Neural cell (in vitro differentiated cells): ENCODE results near the gene AS3MT. TPM values are rescaled to one million over a fixed set of nuclear protein-coding genes. Genes with fewer than 3 reads are reported as not detected.

Source experiments
- H2AFZ ChIP-seq: fragments of 200-600, 300-800 bp; sonication (generic), shearing (Covaris generic); 2 replicates; pipeline ENCODE4 v1.6.0; 2014; ENCODE audit warnings: low read depth, mild to moderate bottlenecking, antibody characterized with exemption, low read length, moderate library complexity
- H3F3A ChIP-seq: fragments of 200-600 bp; shearing (Covaris generic); 2 replicates; pipeline ENCODE4 v1.6.1; 2016; ENCODE audit warnings: mild to moderate bottlenecking, moderate library complexity, mixed read lengths, antibody characterized with exemption, low read length; ENCODE audit not compliant: insufficient read depth, poor library complexity, severe bottlenecking
- H3K27ac ChIP-seq: fragments of 200-600, 300-800 bp; sonication (generic), shearing (Covaris generic); 2 replicates; pipeline ENCODE4 v1.5.1; 2014; ENCODE audit warnings: mild to moderate bottlenecking, low read length, moderate library complexity
- H3K27me3 ChIP-seq: fragments of 300-800, 200-600 bp; sonication (generic), shearing (Covaris generic); 2 replicates; pipeline ENCODE4 v1.6.0; 2014; ENCODE audit warnings: mild to moderate bottlenecking, low read depth, low read length, moderate library complexity; ENCODE audit not compliant: insufficient read depth
- H3K36me3 ChIP-seq: fragments of 300-800, 200-600 bp; sonication (generic), shearing (Covaris generic); 2 replicates; pipeline ENCODE4 v1.5.1; 2014; ENCODE audit warnings: mild to moderate bottlenecking, antibody characterized with exemption, low read length, moderate library complexity; ENCODE audit not compliant: insufficient read depth
- H3K4me2 ChIP-seq: fragments of 300-800, 200-600 bp; sonication (generic), shearing (Covaris generic); 2 replicates; pipeline ENCODE4 v1.6.0; 2014; ENCODE audit warnings: mild to moderate bottlenecking, low read length
- H3K4me3 ChIP-seq: fragments of 300-800, 200-600 bp; sonication (generic), shearing (Covaris generic); 2 replicates; pipeline ENCODE4 v1.5.1; 2014; ENCODE audit warnings: mild to moderate bottlenecking, low read length, moderate library complexity
- H3K79me2 ChIP-seq: fragments of 200-600 bp; shearing (Covaris generic); replicated peaks from 2 replicates; pipeline ENCODE4 v1.6.0; 2014; ENCODE audit warnings: mild to moderate bottlenecking, low read length, moderate library complexity; ENCODE audit not compliant: insufficient read depth
- H3K9ac ChIP-seq: fragments of 300-800, 200-600 bp; sonication (generic), shearing (Covaris generic); 2 replicates; pipeline ENCODE4 v1.6.1; 2016; ENCODE audit warnings: mild to moderate bottlenecking, low read length, mixed read lengths
- H3K9me2 ChIP-seq: fragments of 200-600 bp; shearing (Covaris generic); 2 replicates; pipeline ENCODE4 v1.6.1; 2016; ENCODE audit warnings: mild to moderate bottlenecking, low read length, mixed read lengths; ENCODE audit not compliant: insufficient read depth
- H3K9me3 ChIP-seq: fragments of 200-600, 300-800 bp; sonication (generic), shearing (Covaris generic); 2 replicates; pipeline ENCODE4 v1.6.1; 2016; ENCODE audit warnings: mild to moderate bottlenecking, mixed run types, low read length, moderate library complexity, mixed read lengths
- H4K20me1 ChIP-seq: fragments of 200-600 bp; shearing (Covaris generic); 2 replicates; pipeline ENCODE4 v1.6.1; 2016; ENCODE audit warnings: mild to moderate bottlenecking, mixed run types; ENCODE audit not compliant: insufficient read depth
- CTCF ChIP-seq: fragments of 450-650 bp; IDR thresholded peaks from 2 replicates; pipeline ENCODE4 v1.5.1; 2014; ENCODE audit warnings: antibody characterized with exemption, mild to moderate bottlenecking, moderate library complexity; ENCODE audit not compliant: poor library complexity, severe bottlenecking
- EP300 ChIP-seq: fragments of 450-650 bp; conservative IDR thresholded peaks from 2 replicates; pipeline ENCODE4 v1.6.1; 2014; ENCODE audit warnings: antibody characterized with exemption, mild to moderate bottlenecking, moderate library complexity; ENCODE audit not compliant: poor library complexity, severe bottlenecking
- EZH2 ChIP-seq: fragments of 200-600, 300-800 bp; shearing (Covaris generic), sonication (generic); IDR thresholded peaks from 2 replicates; pipeline ENCODE4 v1.6.1; 2014; ENCODE audit warnings: antibody characterized with exemption, low read length, borderline replicate concordance, mild to moderate bottlenecking; ENCODE audit not compliant: insufficient read depth, poor library complexity, severe bottlenecking
- MXI1 ChIP-seq: fragments of 450-650 bp; conservative IDR thresholded peaks from 2 replicates; pipeline ENCODE4 v1.6.1; 2014; ENCODE audit warnings: antibody characterized with exemption, mild to moderate bottlenecking; ENCODE audit not compliant: poor library complexity, severe bottlenecking
- POLR2AphosphoS5 ChIP-seq: IDR thresholded peaks from 2 replicates; pipeline ENCODE4 v1.6.1; 2012
- RAD21 ChIP-seq: fragments of 450-650 bp; conservative IDR thresholded peaks from 2 replicates; pipeline ENCODE4 v1.6.1; 2014; ENCODE audit warnings: antibody characterized with exemption, mild to moderate bottlenecking, moderate library complexity
- REST ChIP-seq: IDR thresholded peaks from 2 replicates; pipeline ENCODE4 v1.6.1; 2012; ENCODE audit warnings: borderline replicate concordance
- SMC3 ChIP-seq: fragments of 450-650 bp; conservative IDR thresholded peaks from 2 replicates; pipeline ENCODE4 v1.6.1; 2014; ENCODE audit warnings: antibody characterized with exemption, mild to moderate bottlenecking, moderate library complexity; ENCODE audit not compliant: poor library complexity
- TAF1 ChIP-seq: IDR thresholded peaks from 2 replicates; pipeline ENCODE4 v1.6.1; 2012; ENCODE audit warnings: low read depth
- polyA plus RNA-seq: library from polyadenylated mRNA; depleted of rRNA; stranded (reverse); fragments of >200 nt; gene quantifications from 2 replicates; pipeline ENCODE4 v1.2.3, GENCODE V29; 2014

Gene AS3MT
- polyA plus RNA-seq, 1 donor from 2014 or later: 17.6 TPM

DNA sequence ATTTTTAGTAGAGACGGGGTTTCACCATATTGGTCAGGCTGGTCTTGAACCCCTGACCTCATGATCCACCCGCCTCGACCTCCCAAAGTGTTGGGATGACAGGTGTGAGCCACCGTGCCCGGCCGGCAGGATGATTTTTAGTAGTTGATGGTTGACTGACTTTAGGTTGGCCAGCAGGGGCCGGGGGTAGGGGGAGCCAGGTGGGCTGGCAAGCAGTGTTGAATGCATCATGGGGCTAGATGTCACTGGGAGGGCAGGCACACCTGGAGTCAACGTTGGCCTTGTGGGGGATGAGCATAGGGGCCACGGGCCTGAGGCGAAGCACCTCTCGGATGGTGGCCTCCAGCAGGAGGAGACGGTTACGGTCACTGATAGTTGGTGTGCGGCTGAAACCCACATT, 37.0 kb upstream of the AS3MT start:
- Histone ChIP-seq H3K27ac (no peak overlapping the region), H3K9ac (no peak overlapping the region), H3K9me2 (no peaks in the 10 kb centered on the region), H3K36me3 (no peaks in the 10 kb centered on the region), H2AFZ (no peak overlapping the region), H3K4me3 (no peak overlapping the region), H3K4me2 (no peak overlapping the region), H3K27me3 (no peaks in the 10 kb centered on the region), H3F3A (no peaks in the 10 kb centered on the region), H3K9me3 (no peaks in the 10 kb centered on the region), H3K79me2 (no peaks in the 10 kb centered on the region), H4K20me1 (no peaks in the 10 kb centered on the region)
- TF ChIP-seq POLR2AphosphoS5 (no peak), MXI1 (no peak), RAD21 (no peak), SMC3 (no peak), EZH2 (no peak), EP300 (no peak), TAF1 (no peak), CTCF (no peak), REST (no peak)

GRCh38 chr10:102832987-102833386, 36.3 kb upstream of the AS3MT start:
- H2AFZ ChIP-seq: no peak overlapping the region
- TF ChIP-seq EZH2 (no peak), CTCF (no peak), EP300 (no peak), TAF1 (no peak), REST (no peak), RAD21 (no peak), SMC3 (no peak), POLR2AphosphoS5 (no peak), MXI1 (no peak)
- no peak overlapping the region for H3K4me2 ChIP-seq
- H3K9ac ChIP-seq: no peak overlapping the region
- H3K9me2 ChIP-seq: no peaks in the 10 kb centered on the region
- H3K27ac ChIP-seq: no peak overlapping the region
- no peaks in the 10 kb centered on the region for H3F3A ChIP-seq
- no peak overlapping the region for H3K4me3 ChIP-seq
- H3K9me3 ChIP-seq: no peaks in the 10 kb centered on the region
- H4K20me1 ChIP-seq: no peaks in the 10 kb centered on the region
- H3K27me3 ChIP-seq: no peaks in the 10 kb centered on the region
- no peaks in the 10 kb centered on the region for H3K36me3 ChIP-seq
- no peaks in the 10 kb centered on the region for H3K79me2 ChIP-seq
